Body of pancreas (tissue), 4 donors: ENCODE data around the gene VEZF1. TPM values are rescaled to one million over a fixed set of nuclear protein-coding genes. Genes with fewer than 3 reads are reported as not detected.

Experiments
- ATAC-seq: fragments of 150-250 bp; one replicate; pipeline ENCODE4 v1.9.1; 2016
- DNase-seq, 4 donors: peaks; one replicate each; pipeline ENCODE4 v3.0.0-alpha.2; 2019
- H3K27ac ChIP-seq, 4 donors: fragments of 200-600 bp; sonication (generic); 1 replicate in 3 of 4; 2 replicates in 1 of 4; pipeline versions ENCODE4 v1.5.1 to v1.6.1; 2016 to 2019; ENCODE audit warnings: mild to moderate bottlenecking in 1 of 4, mixed read lengths in 1 of 4, moderate library complexity in 1 of 4
- H3K27me3 ChIP-seq, 2 donors: fragments of 200-600 bp; sonication (generic); one replicate each; pipeline ENCODE4 v1.6.0; 2016; ENCODE audit warnings: mild to moderate bottlenecking in 1 of 2
- H3K36me3 ChIP-seq, 2 donors: fragments of 200-600 bp; sonication (generic); replicated peaks in 1 of 2; 2 replicates each; pipeline ENCODE4 v1.5.1; 2016; ENCODE audit warnings: low read depth in 2 of 2; ENCODE audit not compliant: insufficient read depth in 1 of 2
- H3K4me1 ChIP-seq: fragments of 200-600 bp; sonication (generic); one replicate; pipeline ENCODE4 v1.6.0; 2016
- H3K4me3 ChIP-seq, 2 donors: fragments of 200-600 bp; sonication (generic); 1 replicate in 1 of 2; 2 replicates in 1 of 2; pipeline ENCODE4 v1.5.1; 2016 to 2019
- H3K9me3 ChIP-seq, 3 donors: fragments of 200-600 bp; sonication (generic); 1 replicate in 2 of 3; 2 replicates in 1 of 3; pipeline ENCODE4 v1.5.1; 2016
- POLR2A ChIP-seq, 3 donors: fragments of 450-650 bp; IDR thresholded peaks; one replicate each; pipeline ENCODE4 v1.6.1; 2016; ENCODE audit warnings: antibody characterized with exemption in 3 of 3, mild to moderate bottlenecking in 2 of 3
- WGBS, 2 donors: methylation state at CpG; one replicate each; pipeline ENCODE4 v1.1.5; 2017; 5-methylcytosine and 5-hydroxymethylcytosine counted together
- intact Hi-C: fragments of 100-400 bp; cut with DNase I; formaldehyde crosslinking; loops from one replicate; pipeline ENCODE4 v1.15.1; 2023
- total RNA-seq, 2 donors: library from RNA; depleted of rRNA; stranded (reverse); fragments of >200 nt; gene quantifications; one replicate each; pipeline ENCODE4 v1.1.0, GENCODE V29; 2016
- TF ChIP-seq, protein P1 (sequence below), 7 experiments: fragments of 450-650 bp in 4 of 7; fragments of 200-600 bp in 3 of 7; sonication (generic) in 3 of 7; IDR thresholded peaks; one replicate each; pipeline ENCODE4 v1.5.1; 2016 to 2019; ENCODE audit warnings: antibody characterized with exemption in 7 of 7

Gene VEZF1
- total RNA-seq, 2 donors from 2014 or later = 14.5 to 39.4 TPM

DNA sequence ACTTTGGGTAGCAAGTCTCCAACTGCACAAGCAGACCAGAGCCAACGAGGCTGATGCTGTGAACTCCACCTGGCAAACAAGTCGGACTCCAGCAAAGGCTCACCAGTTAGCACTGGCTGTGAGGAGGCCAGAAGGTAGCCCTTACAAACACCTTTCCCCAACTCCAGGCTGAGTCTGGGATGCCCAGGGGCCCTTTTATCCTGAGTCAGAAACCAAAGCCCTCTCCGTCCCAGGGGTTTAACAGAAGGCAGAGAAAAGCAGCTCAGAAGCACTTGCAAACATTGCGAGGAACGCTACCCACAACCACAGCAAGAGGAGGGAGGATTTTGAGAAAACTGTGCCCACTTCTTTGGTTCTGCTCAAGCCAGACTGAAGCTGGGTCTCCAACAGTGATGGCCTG is 57.8 kb downstream of the VEZF1 start:
- Histone ChIP-seq H3K4me1 (peaks cover 32% of the 10 kb centered on the region), H3K4me3 (no peak overlapping the region), H3K9me3 (no peaks in the 10 kb centered on the region), H3K27me3 (no peaks in the 10 kb centered on the region), H3K27ac (no peak overlapping the region), H3K36me3 (no peaks in the 10 kb centered on the region)
- DNase-seq (no peak), ATAC-seq (no peak)
- 92 to 95% methylated on average over 3 to 5 of the region's 5 CpGs for WGBS, 2 donors
- TF ChIP-seq, protein P1, sequence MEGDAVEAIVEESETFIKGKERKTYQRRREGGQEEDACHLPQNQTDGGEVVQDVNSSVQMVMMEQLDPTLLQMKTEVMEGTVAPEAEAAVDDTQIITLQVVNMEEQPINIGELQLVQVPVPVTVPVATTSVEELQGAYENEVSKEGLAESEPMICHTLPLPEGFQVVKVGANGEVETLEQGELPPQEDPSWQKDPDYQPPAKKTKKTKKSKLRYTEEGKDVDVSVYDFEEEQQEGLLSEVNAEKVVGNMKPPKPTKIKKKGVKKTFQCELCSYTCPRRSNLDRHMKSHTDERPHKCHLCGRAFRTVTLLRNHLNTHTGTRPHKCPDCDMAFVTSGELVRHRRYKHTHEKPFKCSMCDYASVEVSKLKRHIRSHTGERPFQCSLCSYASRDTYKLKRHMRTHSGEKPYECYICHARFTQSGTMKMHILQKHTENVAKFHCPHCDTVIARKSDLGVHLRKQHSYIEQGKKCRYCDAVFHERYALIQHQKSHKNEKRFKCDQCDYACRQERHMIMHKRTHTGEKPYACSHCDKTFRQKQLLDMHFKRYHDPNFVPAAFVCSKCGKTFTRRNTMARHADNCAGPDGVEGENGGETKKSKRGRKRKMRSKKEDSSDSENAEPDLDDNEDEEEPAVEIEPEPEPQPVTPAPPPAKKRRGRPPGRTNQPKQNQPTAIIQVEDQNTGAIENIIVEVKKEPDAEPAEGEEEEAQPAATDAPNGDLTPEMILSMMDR (IDR thresholded peaks at IDR 0.05) = no peak
- TF ChIP-seq POLR2A (IDR thresholded peaks at IDR 0.05) = no peak
- intact Hi-C loops = no loop called here

DNA sequence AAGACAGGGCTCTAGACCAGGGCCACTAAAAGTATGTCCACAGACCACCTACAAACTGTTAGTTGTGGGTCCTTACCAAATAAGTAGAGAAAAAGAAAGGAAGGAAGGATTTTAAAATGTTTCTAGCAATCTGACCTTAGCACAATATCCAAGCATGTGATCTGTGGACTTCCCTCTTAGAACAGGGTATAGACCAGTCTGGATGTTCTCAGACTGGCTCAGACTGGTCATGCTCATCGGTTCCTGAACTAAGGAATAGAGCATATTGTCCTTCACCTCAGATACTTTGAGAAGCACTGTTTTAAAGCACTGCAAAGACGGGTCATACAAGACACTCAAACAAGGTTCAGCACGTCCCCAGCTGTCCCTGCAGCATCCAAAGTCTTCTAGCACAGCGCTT is 58.7 kb downstream of the VEZF1 start:
- no peak overlapping the region for H3K4me3 ChIP-seq
- intact Hi-C loops = no loop called here
- peaks cover 33% of the 10 kb centered on the region for H3K4me1 ChIP-seq
- no peaks in the 10 kb centered on the region for H3K9me3 ChIP-seq
- ATAC-seq (no peak), DNase-seq (no peak)
- H3K36me3 ChIP-seq = no peaks in the 10 kb centered on the region
- no peak for TF ChIP-seq POLR2A (IDR thresholded peaks at IDR 0.05)
- TF ChIP-seq, protein P1 (IDR thresholded peaks at IDR 0.05) = no peak
- WGBS, 2 donors = 72 to 79% methylated on average over 4 of the region's 4 CpGs
- H3K27ac ChIP-seq = no peak overlapping the region
- H3K27me3 ChIP-seq = no peaks in the 10 kb centered on the region

DNA sequence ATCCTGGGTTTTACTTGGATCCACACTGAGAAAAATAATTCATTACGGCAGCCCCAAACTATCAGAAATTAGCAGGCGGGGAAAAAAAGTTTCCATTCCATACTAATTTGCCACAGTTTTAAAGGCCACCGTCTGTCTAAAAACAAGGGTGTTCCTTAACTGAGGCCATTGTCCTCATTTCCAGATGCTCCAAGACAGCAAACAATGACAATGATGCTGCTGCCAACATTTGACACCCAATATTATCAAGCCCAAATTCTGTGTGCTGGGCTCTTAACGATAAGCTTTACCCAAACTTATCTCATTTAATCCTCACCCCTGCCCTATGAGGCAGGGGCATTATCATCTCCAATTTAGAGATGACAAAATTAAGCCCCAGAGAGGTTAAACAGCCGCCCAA is 59.1 kb downstream of the VEZF1 start:
- no peak for TF ChIP-seq POLR2A (IDR thresholded peaks at IDR 0.05)
- TF ChIP-seq, protein P1 (IDR thresholded peaks at IDR 0.05) = no peak
- peaks cover 34% of the 10 kb centered on the region for H3K4me1 ChIP-seq
- no peak overlapping the region for H3K27ac ChIP-seq
- intact Hi-C loops = no loop called here
- no peaks in the 10 kb centered on the region for H3K36me3 ChIP-seq
- H3K27me3 ChIP-seq = no peaks in the 10 kb centered on the region
- 75 to 81% methylated on average over 5 of the region's 5 CpGs for WGBS, 2 donors
- DNase-seq = no peak
- ATAC-seq = no peak
- no peaks in the 10 kb centered on the region for H3K9me3 ChIP-seq
- H3K4me3 ChIP-seq = no peak overlapping the region

DNA sequence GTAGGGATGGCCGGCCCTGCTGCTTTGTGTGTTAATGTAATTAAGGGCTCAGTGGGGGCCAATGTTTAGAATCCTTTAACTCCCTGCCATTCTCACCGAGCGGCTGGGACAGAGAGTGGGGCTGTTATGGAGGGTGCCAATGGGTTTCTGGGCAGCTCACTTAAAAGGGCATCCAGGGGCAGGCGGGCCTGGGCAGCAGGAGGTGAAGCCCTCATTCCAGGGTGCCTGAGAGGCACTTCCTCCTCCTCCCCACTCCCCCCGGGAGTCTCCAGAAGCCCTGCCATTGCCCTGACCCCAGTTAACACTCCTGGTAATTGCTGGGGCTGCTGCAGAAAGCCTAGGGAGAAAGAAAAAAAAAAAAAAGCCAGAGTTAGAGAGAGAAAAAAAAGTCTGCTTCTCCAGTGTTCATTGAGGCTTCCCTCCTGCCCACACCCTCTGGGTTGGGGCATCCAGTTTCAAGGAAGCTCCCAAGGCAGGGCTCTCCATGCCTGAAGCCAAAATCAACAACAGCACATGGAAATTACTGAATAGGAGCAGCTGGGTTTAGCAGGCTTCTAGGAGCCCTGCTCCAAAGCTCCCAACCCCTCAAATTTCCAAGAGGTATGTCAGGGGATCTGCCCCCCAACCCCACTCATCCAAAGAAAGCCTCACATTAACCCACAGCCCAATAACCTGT is 60.9 kb downstream of the VEZF1 start:
- DNase-seq = peak in 3 of 4 donors; percentile 42 to 55 (median 42)
- TF ChIP-seq, protein P1 (IDR thresholded peaks at IDR 0.05) = no peak
- no peak for TF ChIP-seq POLR2A (IDR thresholded peaks at IDR 0.05)
- H3K36me3 ChIP-seq = no peaks in the 10 kb centered on the region
- peak; percentile 54 for ATAC-seq
- no peaks in the 10 kb centered on the region for H3K27me3 ChIP-seq
- no peaks in the 10 kb centered on the region for H3K9me3 ChIP-seq
- 51 to 64% methylated on average over 4 to 5 of the region's 5 CpGs for WGBS, 2 donors
- H3K4me1 ChIP-seq = peaks cover 34% of the 10 kb centered on the region
- intact Hi-C loops = no loop called here
- H3K4me3 ChIP-seq = no peak overlapping the region
- peak overlapping the region in 3 of 4 donors; percentile 18 to 49 (median 37) for H3K27ac ChIP-seq

DNA sequence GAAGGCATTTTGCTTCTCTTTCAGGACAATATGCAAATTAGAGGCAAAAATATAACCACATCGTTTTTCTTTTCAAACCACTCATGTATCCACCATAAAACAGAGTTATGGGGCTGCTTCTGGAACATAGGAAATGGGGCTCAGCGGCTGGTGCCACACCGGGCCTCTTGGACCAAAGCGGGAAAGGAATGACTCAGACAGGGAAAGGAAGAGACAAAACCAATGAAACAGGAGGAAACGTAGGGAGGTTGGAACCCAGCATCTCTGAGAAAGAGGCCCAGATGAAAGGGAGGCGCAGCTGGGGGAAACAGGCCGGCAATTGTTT is 61.4 kb downstream of the VEZF1 start:
- TF ChIP-seq, protein P1 (IDR thresholded peaks at IDR 0.05) = no peak
- no peak for TF ChIP-seq POLR2A (IDR thresholded peaks at IDR 0.05)
- intact Hi-C loops = no loop called here
- peak overlapping the region in 2 of 4 donors; percentile 37 to 49 for H3K27ac ChIP-seq
- WGBS, 2 donors = 74 to 77% methylated on average over 6 to 7 of the region's 7 CpGs
- no peaks in the 10 kb centered on the region for H3K9me3 ChIP-seq
- ATAC-seq (no peak), DNase-seq (no peak)
- no peaks in the 10 kb centered on the region for H3K36me3 ChIP-seq
- H3K4me3 ChIP-seq = no peak overlapping the region
- H3K27me3 ChIP-seq = no peaks in the 10 kb centered on the region
- peaks cover 39% of the 10 kb centered on the region for H3K4me1 ChIP-seq
